ENCODE results near the gene SH2B2.
"Not testable (repeated sequence)": the region's sequence is repeated elsewhere in the genome, so short reads cannot be mapped to it uniquely, and the experiment has no call there.

Gene SH2B2

GRCh38 chr7:102287111-102287980 lies 678 bp downstream of the SH2B2 start:
- DNase-seq, result peak; percentile 32

DNA sequence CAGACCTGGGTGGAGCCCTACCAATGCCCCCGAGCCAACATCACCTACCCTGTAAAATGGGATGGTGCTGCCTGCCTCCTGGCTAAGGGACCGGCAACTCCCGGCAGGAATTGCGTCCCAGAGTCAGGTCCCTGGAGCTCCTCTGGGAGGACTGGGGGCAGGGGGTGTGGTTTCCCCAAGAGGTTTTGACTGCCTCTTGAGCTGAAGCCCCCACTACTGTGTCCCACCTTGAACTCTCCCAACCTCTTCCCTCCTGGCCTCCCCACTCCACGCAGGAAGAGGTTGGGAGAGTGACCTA lies 1.3 kb downstream of the SH2B2 start:
- DNase-seq, result no peak

GRCh38 chr7:102288285-102288930 lies 1.7 kb downstream of the SH2B2 start:
- peak; percentile 31 for DNase-seq

GRCh38 chr7:102289057-102289456 lies 2.4 kb downstream of the SH2B2 start:
- DNase-seq, result no peak

GRCh38 chr7:102291056-102291915 lies 4.6 kb downstream of the SH2B2 start:
- DNase-seq, result peak; percentile 57

GRCh38 chr7:102291916-102292267 lies 5.2 kb downstream of the SH2B2 start:
- DNase-seq, result no peak

- no peak for DNase-seq
Measured at GRCh38 chr7:102292813-102293798, 6.4 kb downstream of the SH2B2 start.

GRCh38 chr7:102294589-102294988 lies 7.9 kb downstream of the SH2B2 start:
- DNase-seq, result no peak

- no peak for DNase-seq
Measured at GRCh38 chr7:102295346-102296178, 8.9 kb downstream of the SH2B2 start.

DNA sequence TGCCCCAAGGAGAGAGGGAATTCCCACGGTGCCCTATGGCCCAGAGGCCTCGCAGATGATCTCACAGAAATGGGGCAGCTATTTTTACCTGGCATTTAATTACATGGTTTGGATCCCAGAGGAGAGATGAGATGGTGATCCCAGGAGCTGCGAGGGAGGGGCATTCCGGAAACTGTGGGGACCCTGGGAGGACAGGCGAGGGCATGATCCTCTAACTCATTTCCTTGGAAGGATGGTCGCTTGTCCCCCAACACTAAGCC lies 9.4 kb downstream of the SH2B2 start:
- DNase-seq, result no peak

DNA sequence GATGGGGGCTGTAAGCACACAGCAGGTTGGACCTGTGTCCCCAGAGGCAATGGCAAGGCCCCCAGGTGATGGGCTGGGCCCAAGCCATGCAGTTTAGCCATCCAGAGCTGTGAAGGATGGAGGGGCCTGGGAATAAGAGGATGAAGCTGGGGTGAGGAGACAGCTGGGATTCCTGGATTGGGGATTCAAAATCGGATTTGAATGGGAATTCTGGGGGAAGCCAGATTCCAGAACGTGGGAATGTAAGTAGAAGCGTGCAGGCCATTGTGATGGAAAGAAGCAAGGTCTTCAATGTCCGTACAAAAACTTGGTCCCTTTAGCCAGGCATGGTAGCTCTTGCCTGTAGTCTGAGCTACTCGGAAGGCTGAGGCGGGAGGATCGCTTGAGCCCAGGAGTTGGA lies 9.8 kb downstream of the SH2B2 start:
- DNase-seq, result no peak

DNA sequence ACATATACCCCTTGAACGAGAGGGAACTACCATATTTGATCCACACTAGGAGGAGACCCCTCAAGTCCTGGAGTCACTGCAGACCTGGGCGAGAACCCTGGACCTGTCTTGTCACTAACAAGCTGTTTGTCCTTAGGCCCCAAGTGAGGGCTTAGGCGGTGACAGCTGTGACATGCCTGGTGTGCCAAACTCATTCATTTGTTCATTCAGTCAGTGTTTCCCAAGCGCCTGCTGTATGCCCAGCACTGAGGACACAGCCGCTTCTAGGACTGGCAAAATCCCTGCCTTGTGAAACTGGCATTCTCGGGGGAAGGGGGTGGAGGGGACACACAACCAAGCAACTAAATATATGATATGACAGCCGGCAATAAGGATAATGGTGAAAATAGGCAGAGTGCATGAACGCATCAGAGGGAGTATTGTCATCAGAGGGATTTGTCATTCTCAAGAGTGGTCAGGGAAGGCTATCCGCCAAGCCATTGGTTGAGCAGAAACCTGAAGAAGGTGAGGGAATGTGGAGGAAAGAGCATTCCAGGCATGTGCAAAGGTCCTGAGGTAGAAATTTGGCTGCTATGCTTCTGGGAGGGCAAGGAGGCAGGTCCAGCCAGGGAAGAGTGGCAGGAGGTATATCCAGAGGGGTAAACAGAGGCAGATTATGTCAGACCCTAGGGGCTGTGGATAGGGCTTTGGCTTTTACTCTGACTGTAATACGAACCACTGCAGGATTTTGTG lies 11.0 kb downstream of the SH2B2 start:
- DNase-seq, result no peak

DNA sequence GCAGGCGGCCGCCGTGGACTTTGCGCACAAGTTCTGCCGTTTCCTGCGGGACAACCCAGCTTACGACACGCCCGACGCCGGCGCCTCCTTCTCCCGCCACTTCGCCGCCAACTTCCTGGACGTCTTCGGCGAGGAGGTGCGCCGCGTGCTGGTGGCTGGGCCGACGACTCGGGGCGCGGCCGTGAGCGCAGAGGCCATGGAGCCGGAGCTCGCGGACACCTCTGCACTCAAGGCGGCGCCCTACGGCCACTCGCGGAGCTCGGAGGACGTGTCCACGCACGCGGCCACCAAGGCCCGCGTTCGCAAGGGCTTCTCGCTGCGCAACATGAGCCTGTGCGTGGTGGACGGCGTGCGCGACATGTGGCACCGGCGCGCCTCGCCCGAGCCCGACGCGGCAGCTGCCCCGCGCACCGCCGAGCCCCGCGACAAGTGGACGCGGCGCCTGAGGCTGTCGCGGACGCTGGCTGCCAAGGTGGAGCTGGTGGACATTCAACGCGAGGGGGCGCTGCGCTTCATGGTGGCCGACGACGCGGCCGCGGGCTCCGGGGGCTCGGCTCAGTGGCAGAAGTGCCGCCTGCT lies 14.1 kb downstream of the SH2B2 start:
- DNase-seq, result no peak

DNA sequence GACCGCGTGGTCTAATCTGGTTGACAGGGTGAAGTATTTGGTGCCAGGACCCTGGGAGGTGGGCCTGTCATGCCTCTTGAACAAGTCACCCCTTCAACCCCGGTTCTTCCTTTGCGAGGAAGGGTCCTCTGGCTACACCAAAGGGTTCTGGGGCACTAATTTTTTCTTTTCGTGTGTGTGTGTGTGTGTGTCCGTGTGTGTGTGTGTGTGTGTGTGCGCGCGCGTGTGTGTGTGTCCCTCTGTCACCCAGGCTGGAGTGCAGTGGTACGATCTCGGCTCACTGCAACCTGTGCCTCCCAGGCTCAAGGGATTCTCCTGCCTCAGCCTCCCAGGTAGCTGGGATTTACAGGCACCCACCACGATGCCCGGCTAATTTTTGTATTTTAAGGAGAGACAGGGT lies 14.7 kb downstream of the SH2B2 start:
- not testable (repeated sequence) for DNase-seq

DNA sequence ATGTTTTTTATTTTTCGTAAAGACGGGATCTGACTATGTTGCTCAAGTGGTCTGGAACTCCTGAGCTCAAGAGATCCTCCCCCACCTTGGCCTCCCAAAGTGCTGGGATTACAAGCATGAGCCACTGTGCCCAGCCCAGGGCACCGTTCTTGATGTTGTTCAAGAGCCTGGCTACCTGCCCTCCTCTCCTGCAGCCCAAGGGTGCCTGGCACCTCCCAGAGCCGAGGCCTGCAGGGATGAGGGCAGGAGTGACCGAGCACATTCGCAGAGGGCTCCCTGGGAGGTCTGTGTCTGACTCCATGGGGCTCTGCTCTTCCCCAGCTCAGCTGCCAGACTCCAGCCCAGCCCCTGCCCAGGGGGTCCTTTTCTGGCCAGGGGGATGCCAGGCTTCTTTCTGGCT lies 15.4 kb downstream of the SH2B2 start:
- no peak for DNase-seq

DNA sequence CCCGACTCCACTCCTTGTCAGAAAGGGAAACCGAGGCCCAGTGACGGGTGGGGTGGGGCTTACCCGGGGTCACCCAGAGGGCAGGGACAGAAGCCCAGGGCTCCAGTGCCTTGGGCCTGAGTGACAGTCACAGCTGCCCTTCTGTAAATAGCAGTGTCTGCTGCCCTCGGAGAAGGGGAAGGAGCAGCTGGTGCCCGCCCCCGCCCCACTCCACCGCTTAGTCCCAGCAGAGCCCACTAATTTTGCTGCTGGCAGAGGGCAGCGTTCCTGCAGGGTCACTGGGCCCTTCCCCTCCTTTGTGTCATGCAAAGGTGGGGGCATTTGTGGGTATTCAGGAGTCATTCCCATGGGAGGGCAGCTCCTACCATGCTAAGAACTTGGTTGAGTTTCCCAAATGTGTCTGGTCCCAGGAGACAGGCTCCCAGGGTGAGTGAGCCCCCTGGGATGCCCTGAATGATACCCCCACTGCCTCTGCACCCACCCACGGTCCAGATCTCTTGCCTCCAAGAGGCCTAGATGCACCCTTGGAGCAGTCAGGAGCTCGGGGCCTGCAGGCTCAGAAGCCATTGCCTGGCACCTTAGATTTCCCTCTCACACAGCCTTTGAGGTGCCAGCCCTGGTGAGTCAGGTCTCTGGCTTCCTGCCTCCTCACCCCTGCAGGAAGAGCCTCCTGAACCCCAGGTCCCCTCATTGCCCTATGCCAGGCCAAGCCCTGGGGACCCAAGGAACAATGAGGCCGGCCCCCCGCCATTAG lies 17.2 kb downstream of the SH2B2 start:
- no peak for DNase-seq

GRCh38 chr7:102304668-102305067 lies 18.0 kb downstream of the SH2B2 start:
- no peak for DNase-seq

DNA sequence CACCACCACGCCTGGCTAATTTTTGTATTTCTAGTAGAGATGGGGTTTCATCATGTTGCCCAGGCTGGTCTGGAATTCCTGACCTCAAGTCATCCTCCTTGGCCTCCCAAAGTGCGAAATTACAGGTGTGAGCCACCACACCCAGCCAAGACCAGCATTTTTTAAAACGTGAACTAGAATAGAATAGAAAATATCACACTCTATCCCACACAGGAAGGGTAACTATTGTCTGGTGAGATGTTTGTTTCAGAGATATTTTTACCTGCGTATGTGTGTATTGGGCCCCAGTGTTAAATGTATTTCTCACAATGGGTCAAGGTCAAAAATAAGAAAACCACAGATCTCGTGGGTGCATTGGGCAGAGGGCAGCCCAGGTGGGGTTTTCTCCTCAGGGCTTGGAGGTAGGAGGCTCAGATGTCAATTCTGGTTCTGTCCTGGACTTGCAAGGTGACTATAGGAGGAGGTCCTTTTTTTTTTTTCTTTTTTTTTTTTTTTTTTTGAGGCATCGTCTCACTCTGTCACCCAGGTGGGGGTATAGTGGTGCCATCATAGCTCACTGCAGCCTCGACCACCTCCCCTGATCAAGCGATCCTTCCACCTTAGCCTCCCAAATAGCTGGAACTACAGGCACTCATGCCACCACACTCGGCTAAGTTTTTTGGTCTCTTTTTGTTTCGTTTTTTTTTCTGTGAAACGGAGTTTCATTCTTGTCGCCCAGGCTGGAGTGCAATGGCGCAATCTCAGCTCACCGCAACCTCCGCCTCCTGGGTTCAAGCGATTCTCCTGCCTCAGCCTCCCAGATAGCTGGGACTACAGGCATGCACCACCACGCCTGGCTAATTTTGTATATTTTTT lies 19.0 kb downstream of the SH2B2 start:
- DNase-seq, result no peak
